ENCODE data around the gene MIGA2.

GRCh38 chr9:129005336-129005997 lies 31.0 kb upstream of the MIGA2 start:
- TF ChIP-seq CTCF (IDR thresholded peaks at IDR 0.05) = no peak
- no peak for TF ChIP-seq POLR2A (IDR thresholded peaks at IDR 0.05)
- no peak for TF ChIP-seq EP300 (IDR thresholded peaks at IDR 0.05)

Measured in tibial nerve (tissue), 4 donors.